GM12872 (cell line): ENCODE measurements around the gene FICD.

Source experiments
- TF ChIP-seq, protein P1 (sequence below): IDR thresholded peaks from 3 replicates; pipeline ENCODE4 v1.5.1; 2011; ENCODE audit warnings: low read depth, mild to moderate bottlenecking, low read length, moderate library complexity; ENCODE audit not compliant: insufficient read depth

The FICD gene

DNA sequence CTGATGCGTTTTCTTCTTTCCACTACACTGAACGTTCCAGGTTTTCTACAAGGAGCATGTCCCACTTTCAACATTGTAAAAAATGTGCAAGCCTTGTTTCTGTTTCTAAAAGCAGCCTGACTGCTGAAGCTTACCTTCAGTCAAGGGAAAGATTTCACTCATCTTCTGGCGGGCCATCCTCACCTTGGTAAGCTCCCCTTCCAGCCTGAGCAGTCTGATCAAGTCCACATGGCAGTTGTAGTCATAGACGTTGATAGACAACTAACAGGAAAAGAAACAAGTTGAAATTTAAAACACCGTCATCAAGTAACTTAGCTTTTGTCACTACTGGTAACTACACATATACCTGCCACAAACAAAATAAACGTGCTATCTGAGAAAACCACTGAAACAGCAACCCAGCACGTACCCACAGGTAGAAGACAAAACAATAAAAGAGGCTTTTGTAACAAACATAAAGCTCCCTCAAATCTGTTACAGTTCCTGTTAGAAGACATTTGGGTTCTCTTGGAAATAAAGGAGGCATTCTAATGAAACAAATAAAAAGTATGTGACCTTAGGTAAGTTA is 34.0 kb downstream of the FICD start:
- TF ChIP-seq, protein P1, sequence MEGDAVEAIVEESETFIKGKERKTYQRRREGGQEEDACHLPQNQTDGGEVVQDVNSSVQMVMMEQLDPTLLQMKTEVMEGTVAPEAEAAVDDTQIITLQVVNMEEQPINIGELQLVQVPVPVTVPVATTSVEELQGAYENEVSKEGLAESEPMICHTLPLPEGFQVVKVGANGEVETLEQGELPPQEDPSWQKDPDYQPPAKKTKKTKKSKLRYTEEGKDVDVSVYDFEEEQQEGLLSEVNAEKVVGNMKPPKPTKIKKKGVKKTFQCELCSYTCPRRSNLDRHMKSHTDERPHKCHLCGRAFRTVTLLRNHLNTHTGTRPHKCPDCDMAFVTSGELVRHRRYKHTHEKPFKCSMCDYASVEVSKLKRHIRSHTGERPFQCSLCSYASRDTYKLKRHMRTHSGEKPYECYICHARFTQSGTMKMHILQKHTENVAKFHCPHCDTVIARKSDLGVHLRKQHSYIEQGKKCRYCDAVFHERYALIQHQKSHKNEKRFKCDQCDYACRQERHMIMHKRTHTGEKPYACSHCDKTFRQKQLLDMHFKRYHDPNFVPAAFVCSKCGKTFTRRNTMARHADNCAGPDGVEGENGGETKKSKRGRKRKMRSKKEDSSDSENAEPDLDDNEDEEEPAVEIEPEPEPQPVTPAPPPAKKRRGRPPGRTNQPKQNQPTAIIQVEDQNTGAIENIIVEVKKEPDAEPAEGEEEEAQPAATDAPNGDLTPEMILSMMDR, result no peak

DNA sequence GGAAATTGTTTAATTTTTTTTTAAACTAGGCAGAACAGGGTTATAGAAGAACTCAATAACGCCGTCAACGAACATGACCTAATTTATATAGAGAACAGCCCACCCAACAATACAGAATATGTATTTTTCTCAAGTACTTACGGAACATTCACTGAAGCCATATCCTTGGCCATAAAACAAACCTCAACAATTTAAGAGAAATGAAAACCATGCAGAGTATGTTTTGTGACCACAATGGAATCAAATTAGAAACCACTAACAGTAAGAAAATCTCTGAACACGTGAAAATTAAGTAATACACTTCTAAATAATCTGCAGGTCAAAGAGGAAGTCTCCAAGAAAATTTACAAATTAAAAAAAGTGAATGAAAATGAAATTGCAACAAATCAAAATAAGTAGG is 36.5 kb downstream of the FICD start:
- TF ChIP-seq, protein P1, result no peak

DNA sequence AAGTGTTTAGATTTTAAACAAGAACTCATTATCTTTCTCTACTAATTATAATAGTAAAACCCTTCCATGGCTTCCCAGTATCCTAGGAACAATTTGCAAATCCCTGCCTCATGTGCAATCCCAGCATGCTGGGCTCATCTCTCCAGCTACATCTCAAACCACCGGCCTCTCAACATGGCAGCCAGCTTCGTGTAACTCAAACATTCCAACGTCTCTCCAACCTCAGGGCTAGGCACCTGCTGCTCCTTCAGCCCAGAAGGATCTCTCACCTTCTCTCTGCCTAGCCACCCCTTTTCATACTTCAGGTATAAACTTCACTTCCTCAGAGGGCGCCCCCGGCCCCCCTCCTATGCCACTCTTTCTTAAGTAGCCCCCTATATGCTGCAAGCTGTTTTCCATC is 38.7 kb downstream of the FICD start:
- TF ChIP-seq, protein P1, result no peak

DNA sequence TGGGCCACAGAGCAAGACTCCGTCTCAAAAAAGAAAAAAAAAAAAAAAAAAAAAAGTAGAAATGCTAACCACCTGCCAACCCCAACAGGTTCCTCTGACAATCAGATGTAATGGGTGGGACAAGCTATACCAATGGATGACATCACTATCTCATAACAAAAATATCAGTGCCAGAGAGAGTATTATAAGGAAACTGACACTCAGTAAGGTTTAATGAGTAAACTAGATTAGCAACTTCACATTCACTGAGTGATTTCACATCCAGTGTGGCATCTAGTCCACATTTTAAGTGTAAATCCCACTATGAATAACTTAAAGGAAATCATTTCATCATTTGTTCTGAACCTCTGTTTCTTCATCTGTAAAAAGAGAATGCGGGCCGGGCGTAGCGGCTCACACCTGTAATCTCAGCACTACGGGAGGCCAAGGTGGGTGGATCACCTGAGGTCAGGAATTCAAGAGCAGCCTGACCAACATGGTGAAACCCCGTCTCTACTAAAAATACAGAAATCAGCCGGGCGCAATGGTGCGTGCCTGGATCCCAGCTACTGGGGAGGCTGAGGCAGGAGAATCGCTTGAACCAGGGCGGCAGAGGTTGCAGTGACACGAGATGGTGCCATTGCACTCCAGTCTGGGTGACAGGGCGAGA is 44.1 kb downstream of the FICD start:
- TF ChIP-seq, protein P1, result no peak

DNA sequence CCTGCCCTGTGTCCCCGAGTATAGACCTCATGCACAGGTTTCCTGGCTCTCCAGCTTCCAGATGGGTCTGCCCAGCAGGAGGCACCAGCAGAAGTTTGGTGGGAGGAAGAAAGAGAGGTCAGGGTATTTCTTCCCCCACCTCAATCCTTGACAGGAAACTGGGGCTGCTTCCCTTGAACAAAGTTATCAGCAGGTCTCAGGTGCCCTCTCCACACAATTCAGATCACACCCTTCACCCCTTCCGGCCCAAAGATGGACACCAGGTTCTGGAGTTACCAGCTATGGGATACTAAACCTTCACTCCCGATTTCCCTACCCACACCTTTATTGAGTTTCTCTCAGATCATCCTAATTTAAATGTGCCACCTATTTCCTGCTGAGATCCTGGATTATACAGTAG is 44.7 kb downstream of the FICD start:
- TF ChIP-seq, protein P1, result no peak

DNA sequence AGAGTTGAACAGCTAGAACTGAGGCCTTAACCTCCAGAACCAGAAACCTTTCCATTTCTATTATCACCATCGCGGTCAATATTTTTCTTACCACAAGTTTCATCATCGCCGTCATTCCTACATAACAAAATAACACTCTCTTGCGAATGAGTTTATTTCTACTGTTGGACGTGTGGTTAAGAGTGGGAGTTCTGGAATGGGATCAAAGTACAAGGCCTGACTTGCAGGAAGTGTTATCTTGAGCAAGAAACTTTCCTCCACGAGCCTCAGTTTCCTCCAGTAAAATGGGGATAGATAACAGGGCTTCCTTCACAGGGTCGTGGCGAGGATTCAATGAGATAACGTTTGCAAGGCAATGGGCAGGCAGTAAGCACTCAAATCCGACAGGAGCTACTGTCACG is 45.2 kb downstream of the FICD start:
- TF ChIP-seq, protein P1, result no peak

DNA sequence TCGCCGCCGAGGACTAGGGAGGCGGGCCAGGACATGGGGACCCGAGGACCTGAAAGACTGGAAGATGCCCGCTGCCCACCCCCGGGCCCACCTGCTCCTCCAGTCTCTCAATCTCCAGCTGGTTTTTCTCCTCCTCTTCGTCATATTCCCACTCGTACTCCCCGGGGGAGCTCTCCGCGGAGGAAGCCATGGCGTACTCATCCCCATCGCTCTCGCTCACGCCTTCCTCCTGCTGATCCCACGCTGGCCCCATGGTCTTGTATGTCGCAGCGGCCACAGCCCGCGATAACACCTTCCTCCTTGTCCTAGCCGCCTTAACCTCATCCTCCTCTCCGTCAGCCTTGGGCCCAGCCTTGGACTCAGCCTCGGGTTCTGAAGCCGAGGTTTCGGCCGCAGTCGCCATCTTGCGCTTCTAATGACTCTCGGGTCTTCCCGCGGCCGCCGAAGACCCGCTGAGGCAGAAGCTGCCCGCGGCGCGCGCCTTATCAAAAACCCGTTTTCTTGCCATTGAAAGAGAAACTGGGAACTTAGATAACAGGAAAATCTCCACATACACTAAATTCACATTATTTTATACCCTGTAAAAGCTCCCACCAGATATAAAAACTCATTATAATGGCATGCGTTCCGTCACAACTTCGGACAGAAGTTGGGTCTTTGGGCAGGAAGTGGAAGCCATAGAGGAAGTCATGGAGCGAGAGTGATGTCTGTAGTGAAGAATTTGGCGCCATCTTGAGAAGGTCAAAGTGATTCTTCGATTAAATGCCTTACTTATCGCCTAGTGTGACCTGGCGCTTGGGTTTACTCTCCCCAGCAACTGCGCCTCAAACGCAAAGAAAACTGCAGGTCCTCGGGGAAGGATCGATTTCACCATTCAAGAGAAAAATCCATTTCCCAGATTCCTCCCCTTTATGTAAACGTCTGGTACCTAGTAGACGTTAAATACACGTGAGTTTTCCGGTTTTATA is 46.0 kb downstream of the FICD start, which contains the start of gene SART3:
Gene SART3, minus strand, starts transcription at position 422 of the 968 bp plus-strand sequence. Its CDS starts 19 bp downstream, at position 403.
- TF ChIP-seq, protein P1, result no peak
